HL-60 (cell line): ENCODE data around the gene SELENOW.

Source experiments
- DNase-seq, 2 experiments: peaks; one replicate each; pipeline ENCODE4 v3.0.0-alpha.2; 2010 to 2020; ENCODE audit warnings: low read depth in 1 of 2, low spot score in 1 of 2
- H3K27ac ChIP-seq: fragments of 250-450 bp; sonication (Bioruptor Pico); replicated peaks from 2 replicates; pipeline ENCODE4 v1.5.1; 2020; ENCODE audit warnings: mild to moderate bottlenecking, moderate library complexity
- H3K27me3 ChIP-seq: fragments of 250-450 bp; sonication (Bioruptor Pico); 2 replicates; pipeline ENCODE4 v1.5.1; 2021; ENCODE audit warnings: mild to moderate bottlenecking, moderate library complexity; ENCODE audit not compliant: insufficient read depth, poor library complexity, severe bottlenecking
- H3K4me3 ChIP-seq: replicated peaks from 2 replicates; pipeline ENCODE4 v1.5.1; 2011; ENCODE audit warnings: mild to moderate bottlenecking, control low read depth, low read length; ENCODE audit not compliant: insufficient read depth
- GABPA ChIP-seq: IDR thresholded peaks from 2 replicates; pipeline ENCODE4 v1.6.1; 2012; ENCODE audit warnings: low read depth
- POLR2AphosphoS5 ChIP-seq: IDR thresholded peaks from 2 replicates; pipeline ENCODE4 v1.6.1; 2012; ENCODE audit warnings: low read depth
- SPI1 ChIP-seq: IDR thresholded peaks from 2 replicates; pipeline ENCODE4 v1.6.1; 2012; ENCODE audit warnings: low read depth, mild to moderate bottlenecking, borderline replicate concordance
- TF ChIP-seq, protein P1 (sequence below): IDR thresholded peaks from one replicate; pipeline ENCODE4 v1.5.1; 2011; ENCODE audit warnings: low read length, control low read depth, inconsistent platforms; ENCODE audit not compliant: insufficient read depth
- TF ChIP-seq, protein P2 (sequence below): IDR thresholded peaks from 2 replicates; pipeline ENCODE4 v1.6.1; 2012; ENCODE audit warnings: low read depth; ENCODE audit not compliant: insufficient replicate concordance

The SELENOW gene

DNA sequence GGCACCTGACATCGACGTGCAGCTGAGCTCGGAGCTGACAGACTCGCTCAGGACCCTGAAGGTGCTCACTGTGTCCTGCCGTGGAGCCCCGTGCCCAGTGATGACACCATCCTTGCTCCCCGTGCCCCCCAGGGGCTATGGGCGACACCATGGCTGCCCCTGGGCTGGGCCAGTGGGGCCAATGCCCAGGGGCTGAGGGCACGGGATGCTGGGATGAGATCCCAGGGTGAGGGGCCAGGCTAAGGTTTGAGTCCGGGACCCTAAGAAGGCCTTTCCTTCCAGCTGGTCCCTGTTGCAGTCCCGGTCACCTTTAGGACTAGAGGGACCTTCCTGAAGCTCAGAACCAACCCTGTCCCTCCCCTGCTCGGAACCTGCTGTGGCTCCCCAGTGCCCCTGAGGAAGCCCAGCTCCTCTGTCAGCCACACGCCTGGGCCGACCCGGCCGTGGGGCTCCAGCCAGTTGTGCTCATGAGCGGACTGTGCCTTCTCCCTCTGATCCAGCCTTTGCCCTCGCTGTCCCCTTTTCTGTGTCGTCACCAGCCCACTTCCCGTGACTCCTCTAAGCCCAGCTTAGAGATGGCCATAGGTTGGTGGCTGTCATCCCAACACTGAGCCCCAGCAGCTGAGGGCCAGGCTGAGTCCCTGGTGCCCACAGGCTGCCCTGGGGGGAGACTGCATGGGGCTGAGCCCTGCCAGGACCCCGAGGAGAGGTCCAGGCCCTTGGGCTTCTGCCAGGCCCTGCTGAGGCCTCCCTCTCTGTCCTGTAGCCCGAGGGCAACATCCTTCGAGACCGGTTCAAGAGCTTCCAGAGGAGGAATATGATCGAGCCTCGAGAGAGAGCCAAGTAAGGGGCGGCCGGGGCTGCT is 22.5 kb upstream of the SELENOW start:
- TF ChIP-seq, protein P1, sequence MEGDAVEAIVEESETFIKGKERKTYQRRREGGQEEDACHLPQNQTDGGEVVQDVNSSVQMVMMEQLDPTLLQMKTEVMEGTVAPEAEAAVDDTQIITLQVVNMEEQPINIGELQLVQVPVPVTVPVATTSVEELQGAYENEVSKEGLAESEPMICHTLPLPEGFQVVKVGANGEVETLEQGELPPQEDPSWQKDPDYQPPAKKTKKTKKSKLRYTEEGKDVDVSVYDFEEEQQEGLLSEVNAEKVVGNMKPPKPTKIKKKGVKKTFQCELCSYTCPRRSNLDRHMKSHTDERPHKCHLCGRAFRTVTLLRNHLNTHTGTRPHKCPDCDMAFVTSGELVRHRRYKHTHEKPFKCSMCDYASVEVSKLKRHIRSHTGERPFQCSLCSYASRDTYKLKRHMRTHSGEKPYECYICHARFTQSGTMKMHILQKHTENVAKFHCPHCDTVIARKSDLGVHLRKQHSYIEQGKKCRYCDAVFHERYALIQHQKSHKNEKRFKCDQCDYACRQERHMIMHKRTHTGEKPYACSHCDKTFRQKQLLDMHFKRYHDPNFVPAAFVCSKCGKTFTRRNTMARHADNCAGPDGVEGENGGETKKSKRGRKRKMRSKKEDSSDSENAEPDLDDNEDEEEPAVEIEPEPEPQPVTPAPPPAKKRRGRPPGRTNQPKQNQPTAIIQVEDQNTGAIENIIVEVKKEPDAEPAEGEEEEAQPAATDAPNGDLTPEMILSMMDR = no peak
- Histone ChIP-seq H3K4me3 (no peak overlapping the region), H3K27ac (no peak overlapping the region), H3K27me3 (no peaks in the 10 kb centered on the region)
- no peak for DNase-seq

DNA sequence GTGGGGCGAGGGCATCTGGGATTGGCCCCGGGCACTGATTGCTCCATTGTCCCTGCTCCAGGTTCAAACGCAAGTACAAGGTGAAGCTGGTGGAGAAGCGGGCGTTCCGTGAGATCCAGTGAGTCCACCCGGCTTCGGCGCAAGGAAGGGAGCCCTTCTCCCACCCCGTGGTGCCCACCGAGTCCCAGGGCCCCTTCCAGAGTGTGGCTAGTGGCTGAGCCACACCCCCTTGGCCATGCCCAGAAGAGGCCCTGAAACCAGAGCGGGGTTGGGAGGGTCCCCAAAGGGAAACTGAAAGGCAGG is 21.9 kb upstream of the SELENOW start:
- DNase-seq = no peak

DNA sequence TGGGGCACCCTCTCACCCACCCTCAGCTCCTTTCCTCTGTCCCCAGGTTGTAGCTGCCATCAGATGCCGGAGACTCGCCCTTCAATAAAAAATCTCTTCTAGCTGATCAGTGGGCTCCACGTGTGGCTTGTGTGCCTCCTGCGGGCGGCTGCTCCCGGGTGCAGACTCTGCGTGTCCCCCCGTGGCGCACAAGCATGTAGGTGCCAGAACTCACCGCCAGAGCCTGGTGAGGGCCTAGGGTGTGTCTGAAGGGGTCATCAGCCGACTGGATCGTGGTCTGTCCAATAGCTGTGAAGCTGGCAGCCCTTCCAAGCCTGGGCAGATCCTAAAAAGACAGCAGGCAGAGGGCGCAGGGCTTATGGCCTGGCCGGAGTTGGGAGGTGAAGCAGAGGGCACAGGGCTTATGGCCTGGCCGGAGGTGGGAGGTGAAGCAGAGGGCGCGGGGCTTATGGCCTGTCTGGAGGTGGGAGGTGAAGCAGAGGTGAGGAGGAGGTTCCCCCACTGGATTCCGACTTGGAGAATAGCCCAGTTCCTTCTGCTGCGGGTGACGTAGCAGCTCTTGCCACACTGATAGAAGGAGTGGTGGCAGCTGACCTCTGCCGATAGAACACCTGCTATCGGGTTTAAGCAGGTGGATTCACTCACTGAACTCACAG is 21.4 kb upstream of the SELENOW start:
- no peak for DNase-seq
- Histone ChIP-seq H3K4me3 (no peak overlapping the region), H3K27ac (no peak overlapping the region), H3K27me3 (no peaks in the 10 kb centered on the region)
- TF ChIP-seq SPI1 (no peak), POLR2AphosphoS5 (0 out of 2 replicates have a peak, but pooled peaks have one; percentile 11)

More for the DNA sequence above, 21.9 kb upstream of the SELENOW start:
- no peak overlapping the region for H3K27ac ChIP-seq
- H3K27me3 ChIP-seq = no peaks in the 10 kb centered on the region
- TF ChIP-seq, protein P1 = no peak
- TF ChIP-seq, protein P2, sequence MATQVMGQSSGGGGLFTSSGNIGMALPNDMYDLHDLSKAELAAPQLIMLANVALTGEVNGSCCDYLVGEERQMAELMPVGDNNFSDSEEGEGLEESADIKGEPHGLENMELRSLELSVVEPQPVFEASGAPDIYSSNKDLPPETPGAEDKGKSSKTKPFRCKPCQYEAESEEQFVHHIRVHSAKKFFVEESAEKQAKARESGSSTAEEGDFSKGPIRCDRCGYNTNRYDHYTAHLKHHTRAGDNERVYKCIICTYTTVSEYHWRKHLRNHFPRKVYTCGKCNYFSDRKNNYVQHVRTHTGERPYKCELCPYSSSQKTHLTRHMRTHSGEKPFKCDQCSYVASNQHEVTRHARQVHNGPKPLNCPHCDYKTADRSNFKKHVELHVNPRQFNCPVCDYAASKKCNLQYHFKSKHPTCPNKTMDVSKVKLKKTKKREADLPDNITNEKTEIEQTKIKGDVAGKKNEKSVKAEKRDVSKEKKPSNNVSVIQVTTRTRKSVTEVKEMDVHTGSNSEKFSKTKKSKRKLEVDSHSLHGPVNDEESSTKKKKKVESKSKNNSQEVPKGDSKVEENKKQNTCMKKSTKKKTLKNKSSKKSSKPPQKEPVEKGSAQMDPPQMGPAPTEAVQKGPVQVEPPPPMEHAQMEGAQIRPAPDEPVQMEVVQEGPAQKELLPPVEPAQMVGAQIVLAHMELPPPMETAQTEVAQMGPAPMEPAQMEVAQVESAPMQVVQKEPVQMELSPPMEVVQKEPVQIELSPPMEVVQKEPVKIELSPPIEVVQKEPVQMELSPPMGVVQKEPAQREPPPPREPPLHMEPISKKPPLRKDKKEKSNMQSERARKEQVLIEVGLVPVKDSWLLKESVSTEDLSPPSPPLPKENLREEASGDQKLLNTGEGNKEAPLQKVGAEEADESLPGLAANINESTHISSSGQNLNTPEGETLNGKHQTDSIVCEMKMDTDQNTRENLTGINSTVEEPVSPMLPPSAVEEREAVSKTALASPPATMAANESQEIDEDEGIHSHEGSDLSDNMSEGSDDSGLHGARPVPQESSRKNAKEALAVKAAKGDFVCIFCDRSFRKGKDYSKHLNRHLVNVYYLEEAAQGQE = no peak
- no peak for TF ChIP-seq GABPA
- TF ChIP-seq POLR2AphosphoS5 = no peak
- TF ChIP-seq SPI1 = no peak
- no peak overlapping the region for H3K4me3 ChIP-seq

DNA sequence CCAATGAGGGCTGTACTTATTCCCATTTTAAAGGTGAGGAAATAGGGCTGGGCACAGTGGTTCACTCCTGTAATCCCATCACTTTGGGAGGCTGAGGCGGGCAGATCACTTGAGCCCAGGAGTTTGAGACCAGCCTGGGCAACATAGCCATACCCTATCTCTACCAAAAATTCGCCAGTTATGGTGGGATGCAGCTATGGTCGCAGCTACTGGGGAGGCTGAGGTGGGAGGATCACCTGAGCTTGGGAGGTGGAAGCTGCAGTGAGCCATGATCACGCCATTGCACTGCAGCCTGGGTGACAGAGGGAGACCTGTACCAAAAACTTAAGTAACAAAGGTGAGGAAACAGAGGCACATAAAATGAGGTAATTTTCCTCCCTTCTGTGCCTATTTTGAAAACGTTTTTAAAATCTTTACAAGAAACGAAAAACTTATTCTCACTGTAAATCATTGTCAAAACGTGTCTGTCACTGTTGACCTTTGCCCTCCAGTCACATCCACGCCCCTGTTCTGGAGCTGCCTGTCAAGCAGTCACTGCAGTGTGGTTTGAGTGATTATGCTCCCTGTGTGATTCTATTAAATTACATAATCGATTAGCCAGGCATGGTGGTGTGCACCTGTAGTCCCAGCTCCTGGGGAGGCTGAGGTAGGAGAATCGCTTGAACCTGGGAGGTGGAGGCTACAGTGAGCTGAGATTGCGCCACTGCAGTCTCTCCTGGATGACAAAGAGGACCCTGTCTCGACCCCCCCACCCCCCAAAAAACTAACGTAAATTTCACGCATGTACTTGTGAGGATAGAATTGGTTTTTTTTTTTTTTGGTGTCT is 20.7 kb upstream of the SELENOW start:
- DNase-seq = no peak
- H3K27me3 ChIP-seq = no peaks in the 10 kb centered on the region
- no peak for TF ChIP-seq GABPA
- TF ChIP-seq, protein P1 = no peak
- no peak for TF ChIP-seq POLR2AphosphoS5
- TF ChIP-seq, protein P2 = no peak
- TF ChIP-seq SPI1 = no peak
- no peak overlapping the region for H3K27ac ChIP-seq
- H3K4me3 ChIP-seq = no peak overlapping the region
